ENCODE measurements around the gene EDRF1.

DNA sequence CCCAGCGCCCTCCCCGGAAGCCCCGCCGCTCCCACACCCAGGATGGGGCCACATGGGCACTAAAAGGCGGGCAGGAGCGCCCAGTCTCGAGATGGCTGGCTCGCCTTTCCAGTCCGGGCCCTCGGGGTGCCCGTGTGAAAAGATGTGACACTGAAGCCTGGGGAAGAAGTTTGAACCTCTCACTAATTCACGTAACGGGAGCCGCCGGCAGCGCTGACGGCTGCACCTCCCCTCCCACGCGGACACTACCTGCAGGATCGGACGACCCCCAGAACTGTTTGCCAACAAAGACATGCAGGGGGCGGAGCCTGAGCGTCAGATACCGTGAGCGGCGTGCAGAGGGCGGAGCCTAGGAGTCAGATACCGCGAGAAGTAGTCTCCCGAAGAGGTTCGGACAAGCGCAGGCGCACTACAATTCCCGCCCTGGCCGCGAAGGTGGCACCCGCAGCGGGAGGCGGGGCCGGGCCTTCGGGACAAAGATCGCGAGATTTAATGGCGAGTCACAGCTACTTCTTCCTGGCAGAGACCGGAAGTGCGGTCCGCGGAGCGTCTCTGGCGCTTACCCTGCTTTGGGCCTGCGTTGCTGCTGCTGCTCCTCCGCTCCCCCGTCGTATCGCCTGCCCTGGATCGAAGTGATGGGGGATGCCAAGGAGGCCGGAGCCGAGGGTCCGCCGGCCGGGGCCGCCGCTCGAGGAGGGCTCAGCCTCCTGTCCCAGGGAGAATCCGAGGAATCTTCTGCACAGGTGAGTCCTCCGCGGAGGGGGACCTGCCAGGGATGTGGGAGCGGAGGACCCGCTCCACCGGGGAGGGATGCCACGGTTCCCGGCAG is at the start of gene EDRF1:
- TF ChIP-seq EP300 (IDR thresholded peaks at IDR 0.05): no peak
- TF ChIP-seq, protein P1, sequence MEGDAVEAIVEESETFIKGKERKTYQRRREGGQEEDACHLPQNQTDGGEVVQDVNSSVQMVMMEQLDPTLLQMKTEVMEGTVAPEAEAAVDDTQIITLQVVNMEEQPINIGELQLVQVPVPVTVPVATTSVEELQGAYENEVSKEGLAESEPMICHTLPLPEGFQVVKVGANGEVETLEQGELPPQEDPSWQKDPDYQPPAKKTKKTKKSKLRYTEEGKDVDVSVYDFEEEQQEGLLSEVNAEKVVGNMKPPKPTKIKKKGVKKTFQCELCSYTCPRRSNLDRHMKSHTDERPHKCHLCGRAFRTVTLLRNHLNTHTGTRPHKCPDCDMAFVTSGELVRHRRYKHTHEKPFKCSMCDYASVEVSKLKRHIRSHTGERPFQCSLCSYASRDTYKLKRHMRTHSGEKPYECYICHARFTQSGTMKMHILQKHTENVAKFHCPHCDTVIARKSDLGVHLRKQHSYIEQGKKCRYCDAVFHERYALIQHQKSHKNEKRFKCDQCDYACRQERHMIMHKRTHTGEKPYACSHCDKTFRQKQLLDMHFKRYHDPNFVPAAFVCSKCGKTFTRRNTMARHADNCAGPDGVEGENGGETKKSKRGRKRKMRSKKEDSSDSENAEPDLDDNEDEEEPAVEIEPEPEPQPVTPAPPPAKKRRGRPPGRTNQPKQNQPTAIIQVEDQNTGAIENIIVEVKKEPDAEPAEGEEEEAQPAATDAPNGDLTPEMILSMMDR (IDR thresholded peaks at IDR 0.05): peak in 1 of 4 experiments; percentile 11
- TF ChIP-seq POLR2AphosphoS5 (IDR thresholded peaks at IDR 0.05): peak; percentile 90

All from gastroesophageal sphincter (tissue), 3 donors.